ENCODE data around the gene ANKRD7.

ANKRD7 gene

GRCh38 chr7:118281196-118281595, 56.7 kb downstream of the ANKRD7 start:
- TF ChIP-seq, protein P1, sequence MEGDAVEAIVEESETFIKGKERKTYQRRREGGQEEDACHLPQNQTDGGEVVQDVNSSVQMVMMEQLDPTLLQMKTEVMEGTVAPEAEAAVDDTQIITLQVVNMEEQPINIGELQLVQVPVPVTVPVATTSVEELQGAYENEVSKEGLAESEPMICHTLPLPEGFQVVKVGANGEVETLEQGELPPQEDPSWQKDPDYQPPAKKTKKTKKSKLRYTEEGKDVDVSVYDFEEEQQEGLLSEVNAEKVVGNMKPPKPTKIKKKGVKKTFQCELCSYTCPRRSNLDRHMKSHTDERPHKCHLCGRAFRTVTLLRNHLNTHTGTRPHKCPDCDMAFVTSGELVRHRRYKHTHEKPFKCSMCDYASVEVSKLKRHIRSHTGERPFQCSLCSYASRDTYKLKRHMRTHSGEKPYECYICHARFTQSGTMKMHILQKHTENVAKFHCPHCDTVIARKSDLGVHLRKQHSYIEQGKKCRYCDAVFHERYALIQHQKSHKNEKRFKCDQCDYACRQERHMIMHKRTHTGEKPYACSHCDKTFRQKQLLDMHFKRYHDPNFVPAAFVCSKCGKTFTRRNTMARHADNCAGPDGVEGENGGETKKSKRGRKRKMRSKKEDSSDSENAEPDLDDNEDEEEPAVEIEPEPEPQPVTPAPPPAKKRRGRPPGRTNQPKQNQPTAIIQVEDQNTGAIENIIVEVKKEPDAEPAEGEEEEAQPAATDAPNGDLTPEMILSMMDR (IDR thresholded peaks at IDR 0.05): no peak

DNA sequence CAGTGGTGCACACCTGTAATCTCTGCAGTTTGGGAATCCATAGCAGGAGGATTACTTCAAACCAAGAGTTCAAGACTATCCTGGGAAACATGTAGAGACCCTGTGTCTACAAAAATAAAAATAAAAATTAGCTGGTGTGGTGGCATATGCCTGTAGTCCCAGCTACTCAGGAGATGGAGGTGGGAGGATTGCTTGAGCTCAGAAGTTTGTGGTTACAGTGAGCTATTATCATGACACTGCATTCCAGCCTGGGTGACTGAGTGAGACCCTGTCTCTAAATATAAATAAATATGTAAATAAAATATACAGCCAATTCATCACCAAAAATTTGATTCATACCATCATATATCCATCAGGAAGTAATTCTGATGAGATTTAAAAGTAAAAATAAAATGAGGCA, 60.9 kb downstream of the ANKRD7 start:
- TF ChIP-seq, protein P1 (IDR thresholded peaks at IDR 0.05): no peak

DNA sequence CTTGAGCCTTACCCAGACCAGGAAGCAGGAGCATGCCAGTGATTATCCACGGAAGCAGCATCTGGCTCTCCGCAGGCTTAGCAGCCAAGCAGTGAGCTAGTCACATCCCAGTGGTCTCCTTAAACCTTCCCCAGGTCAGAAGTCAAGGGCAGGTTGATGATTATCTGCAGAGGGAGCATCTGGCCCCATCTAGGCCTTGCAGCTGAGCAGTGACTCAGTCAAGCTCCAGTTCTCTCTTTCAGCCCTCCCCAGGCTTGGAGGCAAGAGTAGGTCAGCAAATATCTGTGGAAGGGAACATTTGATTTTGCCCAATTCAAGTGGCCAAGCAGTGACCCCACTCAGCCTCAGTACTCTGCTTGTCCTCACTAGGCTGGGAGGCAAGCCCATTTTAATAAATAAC, 61.6 kb downstream of the ANKRD7 start:
- TF ChIP-seq, protein P1 (IDR thresholded peaks at IDR 0.05): no peak

GRCh38 chr7:118288098-118288497, 63.6 kb downstream of the ANKRD7 start:
- TF ChIP-seq, protein P1 (IDR thresholded peaks at IDR 0.05): no peak

DNA sequence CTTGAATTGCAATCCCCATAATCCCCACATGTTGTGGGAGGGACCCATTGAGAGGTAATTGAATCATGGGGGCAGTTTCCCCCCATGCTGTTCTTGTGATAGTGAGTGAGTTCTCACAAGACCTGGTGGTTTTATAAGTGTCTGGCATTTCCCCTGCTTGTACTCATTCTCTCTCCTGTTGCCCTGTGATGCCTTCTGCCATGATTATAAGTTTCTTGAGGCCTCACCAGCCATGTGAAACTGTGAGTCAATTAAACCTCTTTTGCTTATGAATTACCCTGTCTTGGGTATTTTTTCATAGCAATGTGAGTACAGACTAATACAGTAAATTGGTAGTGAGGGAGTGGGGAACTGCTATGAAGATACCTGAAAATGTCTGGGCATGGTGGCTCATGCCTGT, 65.0 kb downstream of the ANKRD7 start:
- TF ChIP-seq, protein P1 (IDR thresholded peaks at IDR 0.05): no peak
